K562 (cell line): ENCODE measurements around the gene GPS2. TPM values are rescaled to one million over a fixed set of nuclear protein-coding genes. Genes with fewer than 3 reads are reported as not detected.

Experiments used
- CHD7 ChIP-seq: fragments of 200-600 bp; sonication (generic); IDR thresholded peaks from one replicate; pipeline ENCODE4 v1.6.1; 2012; ENCODE audit warnings: mild to moderate bottlenecking, low read depth, low read length, inconsistent platforms
- FOXM1 ChIP-seq, 2 experiments: fragments of 450-650 bp in 1 of 2; sonication (generic) in 1 of 2; formaldehyde crosslinking in 1 of 2; IDR thresholded peaks; 2 replicates each; pipeline versions ENCODE4 v1.6.1 to v1.9.0; 2017 to 2022; ENCODE audit warnings: low read depth in 2 of 2, mild to moderate bottlenecking in 2 of 2, missing genetic modification reagents in 1 of 2, moderate library complexity in 1 of 2
- KLF16 ChIP-seq: IDR thresholded peaks from 2 replicates; pipeline ENCODE4 v1.6.1; 2016; ENCODE audit warnings: antibody characterized with exemption
- ZBTB40 ChIP-seq, 2 experiments: fragments of 450-650 bp in 1 of 2; sonication (generic) in 1 of 2; formaldehyde crosslinking in 1 of 2; IDR thresholded peaks; 2 replicates each; pipeline versions ENCODE4 v1.7.1 to v1.9.0; 2016 to 2022; ENCODE audit warnings: inconsistent platforms in 1 of 2, mild to moderate bottlenecking in 1 of 2, missing genetic modification reagents in 1 of 2
- polyA plus RNA-seq, 8 experiments: library from polyadenylated mRNA; depleted of rRNA in 4 of 8; stranded (reverse) in 5 of 8; unstranded in 3 of 8; fragments of >200 nt; fragmentation: Nextera tagmentation in 2 of 8; fragmentation: Illumina TruSeq in 1 of 8; extraction: Ambion mirVana in 2 of 8; extraction: Trizol in 1 of 8; gene quantifications; 2 replicates each; pipeline versions ENCODE4 v1.2.1 to v1.2.3, GENCODE V29; 2011 to 2014; ENCODE audit warnings: inconsistent platforms in 1 of 8, missing spikeins in 1 of 8
- total RNA-seq, 7 experiments: library from RNA; depleted of rRNA in 6 of 7; stranded (reverse); fragments of >200 nt in 6 of 7; fragmentation: Illumina TruSeq in 2 of 7; extraction: Trizol in 2 of 7; gene quantifications; 2 replicates each; pipeline versions ENCODE4 v1.2.1 to v1.2.3, GENCODE V29; 2011 to 2021; ENCODE audit warnings: low replicate concordance in 1 of 7

GPS2 gene
- total and polyA plus RNA-seq, 9 of the 15 experiments (the other 6 are each of a cell fraction or from before 2014, with no cell fraction given), result 18.3 to 75.7 (median 37.0) TPM

GRCh38 chr17:7280519-7281073, 34.6 kb downstream of the GPS2 start (continued):
- TF ChIP-seq ZBTB40 (IDR thresholded peaks at IDR 0.05) (peak; percentile 25; the same call in 1 of the 2 replicates), ZBTB40 (CRISPR knock-in tag; IDR thresholded peaks at IDR 0.05) (peak; percentile 33; the same call in 1 of the 2 replicates), CHD7 (no peak), FOXM1 (IDR thresholded peaks at IDR 0.05; ENCODE audit: low read depth) (no peak), FOXM1 (CRISPR knock-in tag; IDR thresholded peaks at IDR 0.05; ENCODE audit: low read depth) (0 out of 2 replicates have a peak, but pooled peaks have one; percentile 40), KLF16 (0 out of 2 replicates have a peak, but pooled peaks have one; percentile 17)
